CD4-positive, alpha-beta T cell treated with Interleukin-4 for 4 hours (primary cell): ENCODE data around the gene S100A2.
A peak's percentile ranks its signal among the peaks of the same experiment; 100 is the strongest.

ENCODE experiments used
- DNase-seq: peaks from one replicate; pipeline ENCODE4 v3.0.0-alpha.2; 2020

S100A2 gene

DNA sequence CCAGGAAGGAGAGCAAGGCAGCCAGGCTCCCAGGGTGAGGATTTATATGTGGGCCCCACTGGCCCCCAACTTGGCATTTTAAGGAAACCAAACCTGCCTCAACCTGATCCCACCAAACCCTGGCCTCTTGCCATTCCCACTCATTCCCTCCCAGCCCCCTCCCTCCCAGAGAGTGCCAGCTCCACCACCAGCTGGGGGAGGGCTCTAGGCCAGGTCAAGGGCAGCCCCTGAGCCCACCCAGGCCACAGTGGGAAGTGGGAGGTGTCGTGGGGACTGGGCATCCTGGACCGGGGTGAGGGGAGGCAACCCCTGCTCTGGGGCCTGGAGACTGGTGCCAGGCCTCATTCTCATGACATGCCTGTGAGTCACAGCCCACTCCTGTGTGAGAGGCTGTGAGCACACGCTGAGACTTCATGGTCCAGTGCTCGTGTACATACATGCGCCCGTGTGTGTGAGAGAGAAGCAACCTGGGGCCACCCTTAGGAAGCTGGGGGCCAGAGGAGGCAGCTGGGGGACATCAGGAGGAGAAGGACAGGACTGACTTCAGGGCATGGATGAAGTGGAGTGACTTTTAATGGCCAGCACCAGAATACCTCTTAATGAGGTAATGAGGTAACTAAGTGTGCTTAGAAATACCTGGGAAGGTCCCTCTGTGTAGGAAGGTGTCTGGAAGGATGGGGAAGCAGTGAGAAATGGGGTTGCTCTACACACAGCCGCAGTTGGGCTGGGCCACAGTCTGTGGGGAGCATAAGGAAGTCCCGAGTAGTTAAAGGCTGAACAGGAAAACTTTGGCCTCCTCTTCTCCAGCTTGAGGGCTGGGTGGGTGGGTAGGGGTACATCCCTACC lies at the start of gene S100A2:
Gene S100A2, minus strand, starts transcription at position 316 of the 846 bp plus-strand sequence. CDS start 1,967 bp downstream, outside the sequence.
- DNase-seq = peak; percentile 62

DNA sequence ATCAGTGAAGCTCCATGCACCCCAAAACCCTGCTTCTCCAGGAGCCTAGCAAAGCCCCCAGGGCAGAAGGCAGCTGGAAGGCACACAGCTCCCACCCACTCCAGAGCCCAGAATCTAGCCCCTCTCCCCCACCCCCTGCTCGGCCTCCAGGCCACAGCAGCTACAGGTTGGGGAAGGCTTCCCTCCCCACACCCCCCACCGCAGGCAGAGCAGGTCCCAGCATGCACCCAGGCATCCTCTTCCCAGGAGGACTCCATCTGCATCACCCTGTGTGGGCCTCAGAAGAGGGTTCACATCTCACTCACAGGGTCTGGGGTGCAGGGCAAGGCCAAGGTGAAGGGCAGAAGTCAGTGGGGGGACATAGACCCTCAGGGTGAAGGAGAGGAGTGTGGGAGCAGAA lies 49.8 kb upstream of the S100A2 start:
- no peak for DNase-seq

DNA sequence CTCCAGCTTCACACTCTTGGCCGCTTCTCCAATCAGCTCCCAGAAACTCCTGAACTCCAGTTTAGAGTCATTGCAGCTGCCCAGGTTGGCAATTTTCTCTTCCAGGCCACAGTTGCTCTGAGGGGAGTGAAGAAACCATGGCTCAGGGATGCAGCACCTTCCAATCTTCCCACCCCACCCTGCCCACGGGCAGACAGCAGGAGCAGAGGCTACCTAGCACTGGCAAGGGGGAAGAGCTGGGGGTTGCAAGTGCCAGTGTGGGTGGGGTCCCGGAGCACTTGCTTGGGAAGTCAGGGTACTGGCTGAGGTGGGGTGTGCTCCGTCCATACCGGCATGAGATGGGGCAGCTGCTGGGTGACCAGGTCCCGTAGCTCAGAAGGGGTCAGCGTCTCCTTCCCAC lies 49.3 kb upstream of the S100A2 start:
- DNase-seq = no peak

DNA sequence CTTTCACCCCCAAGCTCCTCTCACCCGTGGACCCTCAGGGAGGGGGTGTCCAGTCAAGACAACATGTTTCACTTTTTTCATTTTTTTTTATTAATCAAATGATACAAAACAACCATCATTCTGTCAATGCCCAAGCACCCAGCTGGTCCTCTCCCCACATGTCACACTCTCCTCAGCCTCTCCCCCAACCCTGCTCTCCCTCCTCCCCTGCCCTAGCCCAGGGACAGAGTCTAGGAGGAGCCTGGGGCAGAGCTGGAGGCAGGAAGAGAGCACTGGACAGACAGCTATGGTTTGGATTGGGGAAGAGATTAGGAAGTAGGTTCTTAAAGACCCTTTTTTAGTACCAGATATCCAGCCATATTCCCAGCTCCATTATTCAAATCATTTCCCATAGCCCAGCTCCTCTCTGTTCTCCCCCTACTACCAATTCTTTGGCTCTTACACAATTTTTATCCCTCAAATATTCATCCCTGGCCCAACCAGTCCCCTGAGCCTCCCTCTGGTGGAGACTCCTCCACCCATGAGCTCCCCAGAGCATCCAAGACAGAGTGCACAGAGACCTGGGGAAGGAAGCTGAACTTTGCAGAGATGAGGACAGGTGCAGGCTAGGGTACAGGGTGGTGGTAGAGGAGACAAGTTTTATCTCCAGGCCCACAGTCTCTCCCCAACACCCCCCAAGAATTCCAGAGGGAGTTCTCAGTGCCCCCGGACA lies 48.7 kb upstream of the S100A2 start:
- DNase-seq = no peak

DNA sequence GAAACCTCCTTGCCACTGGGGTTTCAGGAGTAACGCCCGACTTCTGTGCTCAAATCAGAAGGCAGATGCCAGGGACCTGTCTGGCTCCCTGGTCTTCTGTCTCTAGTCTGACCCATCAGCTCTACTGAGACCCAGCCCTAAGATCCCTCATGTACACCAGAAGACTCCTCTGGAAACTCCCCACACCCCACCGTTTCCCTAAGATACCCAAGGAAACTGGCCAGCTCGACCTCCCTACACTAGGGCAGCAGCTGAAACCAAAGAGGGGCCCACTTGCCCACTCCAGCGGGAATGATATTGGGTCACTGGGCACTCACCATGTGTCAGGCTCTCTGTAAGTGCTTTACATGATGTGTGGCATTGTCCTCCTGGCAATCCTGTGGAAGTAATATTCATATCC lies 47.8 kb upstream of the S100A2 start:
- DNase-seq = no peak

DNA sequence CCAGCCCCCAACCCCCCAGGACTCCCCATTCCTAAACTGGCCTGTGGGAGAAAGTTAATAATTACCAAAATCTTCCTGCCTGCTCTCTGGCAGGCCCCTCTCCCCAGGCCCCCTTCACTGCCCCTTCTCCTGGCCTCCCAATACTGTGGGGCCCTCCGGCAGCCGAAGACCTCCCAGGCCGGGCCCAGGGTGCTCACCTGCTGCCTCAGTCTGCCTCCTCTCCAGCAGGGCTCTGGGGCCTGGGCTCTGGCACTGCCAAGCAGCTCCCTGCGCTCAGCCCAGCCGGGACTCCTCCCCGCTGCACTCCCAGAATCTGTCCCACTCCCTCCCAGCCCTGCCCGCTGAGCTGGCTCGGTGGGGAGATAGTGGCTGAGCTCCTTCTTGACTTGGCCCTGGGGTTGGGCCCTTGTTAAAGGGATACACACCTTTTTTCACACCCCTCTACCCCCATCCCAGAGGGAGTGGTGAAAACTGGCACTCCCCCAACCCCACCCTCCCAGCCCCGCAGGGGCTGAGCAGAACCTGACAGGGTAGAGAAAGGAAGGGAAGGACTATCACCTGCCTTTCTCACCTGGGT lies 47.2 kb upstream of the S100A2 start, which contains the start of gene S100A16:
Gene S100A16, minus strand, starts transcription at position 383 of the 577 bp plus-strand sequence. CDS start 4,986 bp downstream, outside the sequence.
- no peak for DNase-seq

DNA sequence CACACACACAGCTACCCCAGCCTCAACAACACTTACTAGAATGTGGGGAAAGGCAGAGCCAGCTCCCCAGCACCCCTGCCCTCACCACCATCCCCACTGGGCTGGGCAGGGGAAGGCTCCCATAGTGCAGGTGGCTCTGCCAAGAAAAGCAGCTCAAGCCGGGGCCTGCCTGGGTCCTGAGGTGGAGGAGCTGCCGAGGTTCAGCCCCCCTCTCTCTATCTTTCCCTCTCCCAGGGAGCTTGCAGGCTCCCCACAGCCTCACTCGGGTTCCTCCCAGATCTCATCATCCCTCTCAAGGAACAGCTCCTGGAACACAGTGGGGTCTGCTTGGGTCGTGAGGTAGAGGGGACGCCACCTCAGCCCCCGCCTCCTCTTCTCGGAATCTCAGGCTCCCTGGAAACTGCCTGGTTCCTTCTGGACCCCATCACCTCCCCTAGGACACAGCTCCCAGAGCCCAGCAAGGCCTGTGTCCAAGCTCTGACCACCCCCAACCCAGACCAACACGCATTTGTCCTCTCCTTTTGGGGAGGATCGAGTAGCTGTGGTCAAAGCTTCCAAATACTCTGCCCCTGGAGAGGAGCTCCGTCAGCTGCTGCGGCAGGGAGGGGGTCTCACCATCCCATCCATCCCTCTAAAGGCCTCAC lies 46.6 kb upstream of the S100A2 start:
- no peak for DNase-seq

DNA sequence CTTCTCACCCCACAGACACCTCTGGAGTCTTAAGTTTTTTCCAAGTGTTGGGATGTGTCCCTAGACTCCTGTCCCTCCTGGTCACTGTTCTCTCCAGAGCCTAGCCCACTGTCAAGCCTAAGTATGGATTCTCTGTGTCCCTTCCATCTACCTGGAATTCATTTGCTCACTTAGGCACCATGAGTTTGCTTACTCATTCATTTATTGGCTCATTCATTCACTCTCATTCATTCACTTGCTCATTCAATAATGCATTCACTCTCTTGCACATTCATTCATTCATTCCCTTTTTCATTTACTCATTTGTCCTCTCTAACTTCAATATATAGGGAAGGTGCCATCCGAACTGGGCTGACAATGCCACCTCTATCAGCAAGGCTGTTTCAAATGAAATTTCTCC lies 45.7 kb upstream of the S100A2 start:
- no peak for DNase-seq

DNA sequence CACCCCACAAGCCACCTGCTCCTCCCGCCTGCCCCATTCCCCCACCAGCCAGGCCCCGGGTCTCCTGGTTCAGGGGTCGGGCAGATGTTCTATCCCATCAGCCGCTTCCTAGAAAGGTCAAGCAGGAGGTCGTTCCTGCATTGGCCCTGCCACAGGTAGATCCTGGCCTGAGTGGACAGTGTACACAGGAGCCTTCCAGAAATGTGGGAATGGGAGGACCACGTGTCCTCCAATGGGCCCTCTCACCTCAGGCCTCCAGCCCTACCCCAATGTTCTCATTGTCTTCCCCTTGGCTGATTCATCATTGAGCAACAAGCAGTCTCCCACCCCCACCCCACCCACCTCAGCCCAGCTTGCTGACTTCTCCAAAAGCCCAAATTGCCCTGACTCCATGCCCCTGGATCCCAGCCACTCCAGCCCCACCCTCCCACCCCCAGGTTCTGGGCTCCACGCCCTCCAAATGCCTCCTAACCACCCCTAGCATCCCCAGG lies 45.2 kb upstream of the S100A2 start:
- DNase-seq = no peak

DNA sequence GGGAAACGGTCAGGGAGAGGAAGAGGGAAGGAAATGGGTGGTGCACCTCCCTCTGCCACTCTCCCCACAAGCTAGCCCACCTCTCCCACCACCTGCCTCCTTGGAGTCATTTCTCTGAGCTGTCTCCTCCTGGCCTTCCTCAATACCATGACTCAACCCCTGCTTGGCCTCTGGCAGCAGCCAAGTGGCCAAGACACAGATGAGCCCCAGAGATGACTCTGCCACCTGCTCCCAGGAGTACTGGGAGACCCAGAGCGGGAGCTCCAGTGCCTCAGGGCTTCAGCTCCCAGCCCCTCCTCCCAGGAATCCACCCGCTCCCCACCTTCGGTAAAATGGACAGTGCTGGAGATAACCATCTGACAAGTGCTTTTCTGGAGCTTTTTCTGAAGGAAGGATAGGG lies 44.7 kb upstream of the S100A2 start:
- no peak for DNase-seq

DNA sequence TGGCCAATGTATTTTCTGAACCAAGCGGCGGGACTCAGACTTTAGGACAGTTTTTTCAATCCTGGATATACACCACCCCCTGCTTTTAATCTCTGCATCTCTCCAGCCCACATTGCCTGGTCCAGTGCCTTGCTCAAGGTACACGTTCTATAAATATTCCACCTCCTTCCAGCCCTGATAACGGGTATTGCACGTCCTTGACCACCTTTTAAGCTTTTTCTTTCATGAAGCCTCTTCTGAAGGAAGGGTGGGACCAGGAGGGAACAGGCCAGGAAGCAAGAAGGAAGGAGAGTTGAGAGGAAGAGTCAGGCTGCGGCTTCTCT lies 43.9 kb upstream of the S100A2 start:
- DNase-seq = no peak

DNA sequence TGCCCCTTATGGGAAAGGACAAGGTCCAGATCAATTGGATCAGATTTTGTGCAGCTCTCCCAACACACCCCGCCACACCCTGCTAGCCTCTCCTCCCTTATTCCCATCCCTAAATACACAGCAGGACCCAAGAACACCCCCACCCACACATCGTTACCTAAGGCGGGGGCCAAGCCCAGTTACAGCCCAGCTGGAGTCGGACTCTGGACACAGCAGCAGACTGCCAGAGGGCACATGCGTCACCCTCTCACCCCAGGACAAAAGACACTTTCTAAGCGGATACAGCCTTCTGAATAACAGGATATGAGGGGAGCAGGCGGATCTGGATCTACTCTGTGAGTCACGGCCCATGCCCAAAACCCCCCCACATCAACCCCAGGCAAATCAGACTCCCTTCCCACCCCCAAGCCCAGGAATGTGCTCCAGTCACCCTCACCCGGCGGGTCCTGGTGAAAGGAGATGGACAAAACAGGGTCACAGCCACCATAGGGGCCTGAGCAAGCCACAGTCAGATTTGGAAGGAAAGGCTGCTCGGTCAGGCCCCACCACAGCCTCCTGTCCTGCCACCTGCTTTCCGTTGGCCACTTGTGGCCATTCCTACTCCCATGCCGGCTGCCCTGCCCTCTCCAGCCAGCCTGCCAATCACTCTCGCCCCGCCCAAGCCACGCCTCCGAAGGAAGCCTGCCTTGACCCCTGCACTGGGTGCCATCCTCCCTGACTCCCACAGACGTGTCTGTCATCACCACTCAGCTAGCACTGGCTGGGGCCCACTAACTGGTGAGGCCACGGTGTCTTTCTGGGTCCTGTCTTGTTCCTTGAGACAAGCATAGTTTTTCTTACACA lies 43.3 kb upstream of the S100A2 start:
- DNase-seq = no peak

DNA sequence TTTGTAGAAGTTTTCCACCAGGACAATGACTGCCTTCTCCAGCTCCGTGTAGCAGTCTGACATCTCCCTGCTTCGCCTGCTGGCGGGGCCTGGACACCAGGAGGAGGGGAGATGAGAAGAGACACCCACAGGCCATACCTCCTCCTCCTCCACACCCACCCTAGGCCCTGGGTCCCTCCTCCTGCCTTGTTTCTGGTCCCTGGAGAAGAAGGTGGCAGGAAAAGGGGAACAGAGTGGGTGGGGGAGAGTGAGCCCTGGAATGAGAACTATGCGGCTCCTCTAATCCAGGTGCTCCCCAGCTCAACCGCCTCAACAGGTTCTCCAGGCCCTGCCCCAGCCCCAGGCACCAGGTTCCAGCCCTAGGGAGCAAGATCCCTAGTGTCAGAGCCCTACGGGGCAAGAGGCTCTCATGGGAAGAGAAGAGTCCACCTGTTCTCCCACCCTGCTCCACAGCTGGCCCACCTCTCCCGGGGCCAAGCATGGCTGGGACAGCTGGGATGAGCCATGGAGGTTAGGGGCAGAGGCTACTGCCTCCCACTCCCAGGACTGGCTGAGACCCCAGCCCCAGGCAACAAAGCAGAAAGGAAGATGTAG lies 42.5 kb upstream of the S100A2 start:
- no peak for DNase-seq

DNA sequence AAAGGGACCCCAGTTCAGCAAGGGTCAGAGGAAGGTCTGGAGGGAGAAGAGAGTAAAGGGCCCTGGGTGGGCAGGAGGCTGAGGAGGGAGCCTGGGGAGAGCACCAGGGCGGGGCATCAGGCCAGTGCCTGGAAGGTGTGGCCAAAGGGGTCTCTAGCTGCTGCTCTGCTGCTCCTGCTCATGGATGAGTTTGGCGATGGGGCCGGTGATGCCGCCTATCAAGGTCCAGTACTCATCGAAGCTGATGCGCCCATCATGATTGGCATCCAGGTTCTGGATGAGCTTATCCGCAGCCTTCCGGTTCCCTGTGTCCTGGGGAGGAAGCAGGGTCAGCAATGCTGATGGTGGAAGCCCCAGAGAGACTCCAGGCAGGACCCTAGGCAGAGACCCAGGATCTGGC lies 41.7 kb upstream of the S100A2 start:
- DNase-seq = no peak

DNA sequence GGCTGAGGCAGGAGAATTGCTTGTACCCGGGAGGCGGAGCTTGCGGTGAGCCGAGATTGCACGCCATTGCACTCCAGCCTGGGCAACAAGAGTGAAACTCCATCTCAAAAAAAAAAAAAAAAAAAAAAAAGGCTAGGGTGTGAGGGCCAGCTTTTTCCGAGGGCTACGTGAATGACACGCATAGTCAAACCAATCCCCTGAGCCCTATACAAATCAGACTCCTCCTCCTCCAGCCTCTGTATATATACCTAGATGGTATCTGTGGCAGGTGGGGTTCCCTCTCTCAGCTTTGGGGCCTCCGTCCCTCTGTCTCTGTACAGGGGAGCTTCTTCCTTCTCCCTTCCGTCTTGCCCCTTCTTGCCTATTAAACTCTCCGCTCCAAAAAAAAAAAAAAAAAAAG lies 40.5 kb upstream of the S100A2 start:
- DNase-seq = no peak

DNA sequence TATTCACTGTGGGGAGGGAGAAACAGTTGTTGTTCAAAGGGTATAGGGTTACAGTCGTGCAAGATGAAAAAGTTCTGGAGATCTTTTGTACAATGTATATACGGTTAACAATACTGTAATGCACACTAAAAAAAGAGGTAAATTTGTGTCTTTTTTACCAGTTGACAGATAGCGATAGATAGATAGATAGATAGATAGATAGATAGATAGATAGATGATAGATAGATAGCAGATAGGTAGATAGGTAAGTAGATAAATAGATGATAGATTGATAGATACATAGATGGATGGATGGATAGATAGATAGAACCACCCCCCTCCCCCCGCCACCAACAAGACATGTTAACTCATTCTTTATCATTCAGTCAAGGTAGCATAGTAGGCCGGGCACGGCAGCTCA lies 37.1 kb upstream of the S100A2 start:
- no peak for DNase-seq

DNA sequence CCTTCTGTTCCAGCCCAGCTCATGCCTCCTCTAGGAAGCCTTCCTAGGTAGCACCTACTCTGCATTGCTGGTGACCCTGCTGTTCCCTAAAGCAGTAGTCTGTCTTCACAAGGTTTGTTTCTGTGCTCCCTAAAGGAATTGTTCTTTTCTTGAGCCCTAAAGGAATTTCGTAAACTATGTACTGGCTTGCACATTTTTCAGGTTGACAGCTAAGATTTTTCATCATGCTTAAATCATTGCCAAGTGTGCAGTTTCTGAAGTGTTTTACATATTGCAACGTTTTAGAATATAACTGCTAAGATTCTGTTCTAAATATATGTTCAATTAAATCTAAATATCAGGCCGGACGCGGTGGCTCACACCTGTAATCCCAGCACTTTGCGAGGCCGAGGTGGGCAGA lies 34.2 kb upstream of the S100A2 start:
- no peak for DNase-seq

DNA sequence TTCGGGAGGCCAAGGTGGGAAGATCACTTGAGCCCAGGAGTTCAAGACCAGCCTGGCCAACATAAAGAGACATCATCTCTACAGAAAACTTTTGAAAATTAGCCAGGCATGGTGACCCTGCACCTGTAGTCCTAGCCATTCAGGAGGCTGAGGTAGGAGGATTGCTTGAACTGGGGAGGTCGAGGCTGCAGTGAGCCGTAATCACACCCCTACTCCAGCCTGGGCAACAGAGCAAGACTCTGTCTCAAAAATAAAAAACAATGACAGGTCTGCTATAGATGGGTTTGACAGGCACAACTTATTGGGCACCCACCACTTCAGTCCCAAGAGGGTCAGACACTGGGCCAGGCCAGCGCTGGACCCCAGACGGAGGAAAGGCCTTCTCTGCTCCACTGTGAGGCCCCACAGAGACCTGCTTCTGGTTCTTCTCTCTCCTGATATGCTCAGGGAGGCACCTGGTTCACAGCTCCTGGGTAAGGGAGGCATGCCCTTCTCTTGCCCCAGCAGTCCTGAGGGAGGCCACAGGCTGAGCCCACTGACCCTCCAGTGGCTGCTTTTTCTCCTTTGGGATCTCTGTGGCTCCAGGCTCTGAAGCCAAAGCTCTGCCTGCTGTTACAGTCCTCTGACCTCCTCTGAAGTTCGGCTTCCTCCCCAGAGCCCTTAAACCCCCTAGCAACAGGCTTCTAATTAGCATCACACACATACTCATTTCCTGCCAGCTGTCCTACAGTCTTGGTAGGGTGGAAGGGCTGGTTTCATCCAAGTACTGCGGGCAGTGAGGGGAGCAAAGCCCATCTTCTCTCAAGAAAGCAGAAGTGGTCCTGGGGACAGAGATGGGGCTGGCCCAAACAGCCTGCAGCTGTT lies 32.9 kb upstream of the S100A2 start:
- DNase-seq = peak; percentile 16

DNA sequence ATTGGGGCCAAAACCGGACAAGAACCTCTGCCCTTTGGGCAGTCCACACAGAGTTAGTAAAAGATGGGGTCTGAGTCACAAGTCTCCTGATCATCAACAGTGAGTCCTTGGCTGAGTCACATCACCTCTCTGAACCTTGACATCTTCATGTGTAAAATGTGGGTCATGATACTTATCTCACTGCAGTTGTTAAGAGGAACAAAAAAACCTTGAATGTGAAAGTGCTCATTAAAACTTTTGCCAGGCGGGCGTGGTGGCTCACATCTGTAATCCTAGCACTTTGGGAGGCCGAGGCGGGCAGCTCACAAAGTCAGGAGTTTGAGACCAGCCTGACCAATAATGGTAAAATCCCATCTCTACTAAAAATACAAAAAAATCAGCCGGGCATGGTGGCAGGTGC lies 31.6 kb upstream of the S100A2 start:
- peak; percentile 21 for DNase-seq

DNA sequence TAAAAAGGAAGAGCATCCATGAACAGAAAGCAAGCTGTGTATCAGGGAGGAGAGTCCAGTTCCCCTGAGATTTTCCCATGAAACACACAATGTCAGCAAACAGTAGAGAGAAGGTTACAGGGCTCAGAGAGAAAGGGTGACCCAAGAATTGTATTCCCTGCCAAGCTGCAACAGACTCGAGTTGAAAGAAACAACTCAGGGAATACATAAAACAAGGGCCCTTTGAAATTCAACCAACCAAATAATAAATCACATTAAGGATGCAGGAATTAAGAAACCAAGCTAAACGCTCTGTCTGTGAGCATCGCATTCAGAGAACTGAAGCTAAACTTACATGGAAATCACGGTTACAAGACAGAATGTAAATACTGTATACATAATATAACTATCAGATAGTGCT lies 27.1 kb upstream of the S100A2 start:
- no peak for DNase-seq

DNA sequence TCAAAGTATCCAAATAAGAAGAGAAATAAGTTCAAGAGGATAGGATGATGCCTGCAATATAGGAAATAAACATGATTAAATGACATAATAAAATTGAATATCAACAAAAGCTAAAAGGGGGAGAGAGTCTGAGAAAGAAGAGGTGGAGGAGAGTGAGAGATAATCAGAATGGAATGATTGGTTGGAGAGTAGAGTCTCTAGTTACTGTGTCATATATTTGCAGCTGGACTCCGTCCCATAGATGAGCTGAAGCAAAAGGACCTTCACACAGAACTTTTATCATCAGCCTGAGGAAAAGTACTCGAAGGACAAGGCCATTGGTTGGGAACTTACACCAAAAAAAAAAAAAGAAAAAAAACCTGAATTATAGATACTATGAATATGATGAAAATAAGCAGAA lies 22.8 kb upstream of the S100A2 start:
- DNase-seq = no peak
